GM19467 (cell line): ENCODE data around the gene NCAPD2.
"Not testable (repeated sequence)": the region's sequence is repeated elsewhere in the genome, so short reads cannot be mapped to it uniquely, and the experiment has no call there.

Experiments
- ATAC-seq: cut with Tn5 transposase; IDR thresholded peaks from one replicate; pipeline ENCODE4 v1.9.1; 2021; ENCODE audit warnings: mild to moderate bottlenecking, moderate library complexity; ENCODE audit not compliant: unreplicated experiment

The NCAPD2 gene

GRCh38 chr12:6464531-6464930, 29.4 kb upstream of the NCAPD2 start:
- no peak for ATAC-seq

- no peak for ATAC-seq
Observed at GRCh38 chr12:6465467-6466183, 28.3 kb upstream of the NCAPD2 start.

- no peak for ATAC-seq
Observed at GRCh38 chr12:6466184-6466573, 27.7 kb upstream of the NCAPD2 start.

GRCh38 chr12:6466751-6467150, 27.2 kb upstream of the NCAPD2 start:
- not testable (repeated sequence) for ATAC-seq

- not testable (repeated sequence) for ATAC-seq
Observed at GRCh38 chr12:6467571-6468282, 26.2 kb upstream of the NCAPD2 start.

- ATAC-seq, result no peak
Observed at GRCh38 chr12:6468283-6468575, 25.7 kb upstream of the NCAPD2 start.

GRCh38 chr12:6469092-6469491, 24.8 kb upstream of the NCAPD2 start:
- ATAC-seq, result no peak

GRCh38 chr12:6469609-6470374, 24.1 kb upstream of the NCAPD2 start:
- ATAC-seq, result no peak

GRCh38 chr12:6470375-6471163, 23.3 kb upstream of the NCAPD2 start, which contains the start of gene VAMP1:
VAMP1 (minus strand) TSS chr12:6470677; CDS start chr12:6470531, 146 bp downstream.
- ATAC-seq, result peak; percentile 77

GRCh38 chr12:6471989-6472360, 21.9 kb upstream of the NCAPD2 start:
- no peak for ATAC-seq

- ATAC-seq, result no peak
Observed at GRCh38 chr12:6472491-6472890, 21.4 kb upstream of the NCAPD2 start.

- not testable (repeated sequence) for ATAC-seq
Observed at GRCh38 chr12:6475233-6475975, 18.5 kb upstream of the NCAPD2 start.

GRCh38 chr12:6476489-6476888, 17.4 kb upstream of the NCAPD2 start:
- no peak for ATAC-seq

GRCh38 chr12:6477601-6478377, 16.1 kb upstream of the NCAPD2 start:
- ATAC-seq, result not testable (repeated sequence)

- no peak for ATAC-seq
Observed at GRCh38 chr12:6478416-6478815, 15.5 kb upstream of the NCAPD2 start.

- ATAC-seq, result no peak
Observed at GRCh38 chr12:6488240-6488639, 5.7 kb upstream of the NCAPD2 start.

- ATAC-seq, result no peak
Observed at GRCh38 chr12:6489449-6489848, 4.5 kb upstream of the NCAPD2 start.

GRCh38 chr12:6490673-6491072, 3.2 kb upstream of the NCAPD2 start:
- ATAC-seq, result not testable (repeated sequence)

GRCh38 chr12:6492838-6493496, 935 bp upstream of the NCAPD2 start, which contains the start of gene MRPL51:
MRPL51 (minus strand) TSS chr12:6493262; CDS start chr12:6493136, 126 bp downstream.
- peak; percentile 60 for ATAC-seq
